GM12892 (cell line): ENCODE results near the gene UPF3A.

Experiments
- DNase-seq: peaks from one replicate; pipeline ENCODE4 v3.0.0; 2011; ENCODE audit not compliant: insufficient read length
- FAIRE-seq: peaks from 2 replicates; lab custom pipeline; 2011; peaks lifted over from hg19 to GRCh38; lab: Jason Lieb, UNC
- POLR2A ChIP-seq: IDR thresholded peaks from 2 replicates; pipeline ENCODE4 v1.6.1; 2011; ENCODE audit warnings: low read depth, low read length, control low read depth
- POLR2AphosphoS5 ChIP-seq: IDR thresholded peaks from 2 replicates; pipeline ENCODE4 v1.6.1; 2011; ENCODE audit warnings: low read depth, low read length, control low read depth
- TAF1 ChIP-seq: IDR thresholded peaks from 2 replicates; pipeline ENCODE4 v1.6.1; 2011; ENCODE audit warnings: low read depth, mild to moderate bottlenecking, control low read depth, low read length, borderline replicate concordance

Gene UPF3A

GRCh38 chr13:114310956-114311355 lies 29.6 kb downstream of the UPF3A start:
- DNase-seq (no peak), FAIRE-seq (no peak)
- TF ChIP-seq POLR2AphosphoS5 (no peak), TAF1 (no peak), POLR2A (no peak)

GRCh38 chr13:114311387-114311786 lies 30.0 kb downstream of the UPF3A start:
- FAIRE-seq (no peak), DNase-seq (no peak)
- TF ChIP-seq POLR2A (no peak), POLR2AphosphoS5 (no peak), TAF1 (no peak)

- TF ChIP-seq POLR2AphosphoS5 (no peak), TAF1 (no peak), POLR2A (no peak)
- no peak for DNase-seq
- no peak for FAIRE-seq
Observed at GRCh38 chr13:114311908-114312307, 30.5 kb downstream of the UPF3A start.

- peak; percentile 70 for TF ChIP-seq POLR2A
- no peak for TF ChIP-seq TAF1
- DNase-seq (no peak), FAIRE-seq (peak; percentile 86)
Observed at GRCh38 chr13:114313061-114313860, 31.9 kb downstream of the UPF3A start.

- FAIRE-seq (peak; percentile 99), DNase-seq (peak; percentile 80)
- peak; percentile 85 for TF ChIP-seq TAF1
- TF ChIP-seq POLR2AphosphoS5: peak; percentile 91
- peak; percentile 91; the same call in 1 of the 2 replicates for TF ChIP-seq POLR2A
Observed at GRCh38 chr13:114314074-114314912, 32.9 kb downstream of the UPF3A start, which contains the start of gene CHAMP1. CHAMP1 (plus strand) TSS chr13:114314503; CDS start chr13:114323843, 9,340 bp downstream.

GRCh38 chr13:114315074-114315785 lies 33.8 kb downstream of the UPF3A start:
- TF ChIP-seq POLR2A (no peak), TAF1 (no peak), POLR2AphosphoS5 (no peak)
- DNase-seq (no peak), FAIRE-seq (peak; percentile 62)

- DNase-seq (no peak), FAIRE-seq (no peak)
Observed at GRCh38 chr13:114318624-114319023, 37.2 kb downstream of the UPF3A start.

GRCh38 chr13:114319441-114319913 lies 38.1 kb downstream of the UPF3A start:
- no peak for TF ChIP-seq POLR2AphosphoS5
- no peak for TF ChIP-seq POLR2A
- no peak for TF ChIP-seq TAF1
- FAIRE-seq: no peak

More at GRCh38 chr13:114318624-114319023, 37.2 kb downstream of the UPF3A start:
- TF ChIP-seq POLR2A (no peak), TAF1 (no peak), POLR2AphosphoS5 (no peak)

GRCh38 chr13:114320065-114320464 lies 38.7 kb downstream of the UPF3A start:
- DNase-seq (no peak), FAIRE-seq (no peak)
- TF ChIP-seq TAF1 (no peak), POLR2AphosphoS5 (no peak), POLR2A (no peak)

More at GRCh38 chr13:114319441-114319913, 38.1 kb downstream of the UPF3A start:
- DNase-seq: no peak

GRCh38 chr13:114321256-114321655 lies 39.9 kb downstream of the UPF3A start:
- DNase-seq (no peak), FAIRE-seq (no peak)
- TF ChIP-seq POLR2A (no peak), TAF1 (no peak), POLR2AphosphoS5 (no peak)
